OCI-LY1 (cell line): ENCODE data around the gene DPP9.
A peak's percentile ranks its signal among the peaks of the same experiment; 100 is the strongest.

Experiments used
- H2AFZ ChIP-seq: fragments of 200-600 bp; sonication (generic), shearing (Covaris generic); 2 replicates; pipeline ENCODE4 v1.6.0; 2014; ENCODE audit warnings: antibody characterized with exemption, mild to moderate bottlenecking, low read length
- H3F3A ChIP-seq: fragments of 200-600 bp; sonication (generic), shearing (Covaris generic); 2 replicates; pipeline ENCODE4 v1.6.0; 2014; ENCODE audit warnings: mild to moderate bottlenecking, antibody characterized with exemption, low read length, moderate library complexity; ENCODE audit not compliant: insufficient read depth
- H3K27ac ChIP-seq: fragments of 200-600 bp; sonication (generic); 2 replicates; pipeline ENCODE4 v1.5.1; 2014; ENCODE audit warnings: low read length, mixed run types, mild to moderate bottlenecking, low read depth; ENCODE audit not compliant: poor library complexity, severe bottlenecking
- H3K27me3 ChIP-seq: fragments of 200-600 bp; sonication (generic); 2 replicates; pipeline ENCODE4 v1.6.0; 2014; ENCODE audit warnings: antibody characterized with exemption, mild to moderate bottlenecking, low read length, moderate library complexity; ENCODE audit not compliant: insufficient read depth
- H3K36me3 ChIP-seq: fragments of 200-600 bp; sonication (generic); 2 replicates; pipeline ENCODE4 v1.6.1; 2014; ENCODE audit warnings: mild to moderate bottlenecking, antibody characterized with exemption, low read length, moderate library complexity, mixed read lengths; ENCODE audit not compliant: insufficient read depth
- H3K4me1 ChIP-seq: fragments of 200-600 bp; sonication (generic); 2 replicates; pipeline ENCODE4 v1.5.1; 2014; ENCODE audit warnings: mild to moderate bottlenecking, low read length, moderate library complexity; ENCODE audit not compliant: insufficient read depth, severe bottlenecking
- H3K4me2 ChIP-seq: fragments of 200-600 bp; sonication (generic), shearing (Covaris generic); 2 replicates; pipeline ENCODE4 v1.6.1; 2014; ENCODE audit warnings: low read length
- H3K4me3 ChIP-seq: fragments of 200-600 bp; sonication (generic); 2 replicates; pipeline ENCODE4 v1.5.1; 2014; ENCODE audit warnings: low read length, low read depth, mild to moderate bottlenecking, mixed read lengths; ENCODE audit not compliant: poor library complexity, severe bottlenecking
- H3K79me2 ChIP-seq: fragments of 200-600 bp; shearing (Covaris generic); 2 replicates; pipeline ENCODE4 v1.6.1; 2016; ENCODE audit warnings: mixed run types, low read length, mixed read lengths; ENCODE audit not compliant: insufficient read depth
- H3K9ac ChIP-seq: fragments of 200-600 bp; sonication (generic), shearing (Covaris generic); 2 replicates; pipeline ENCODE4 v1.6.1; 2014; ENCODE audit warnings: mild to moderate bottlenecking, low read length, mixed read lengths
- H3K9me2 ChIP-seq: fragments of 200-600 bp; sonication (generic), shearing (Covaris generic); 2 replicates; pipeline ENCODE4 v1.6.1; 2014; ENCODE audit warnings: low read depth, mild to moderate bottlenecking, low read length, mixed read lengths
- H3K9me3 ChIP-seq: fragments of 200-600 bp; shearing (Covaris generic); 2 replicates; pipeline ENCODE4 v1.6.1; 2014; ENCODE audit warnings: low read length, mixed read lengths
- H4K20me1 ChIP-seq: fragments of 200-600 bp; sonication (generic), shearing (Covaris generic); 2 replicates; pipeline ENCODE4 v1.6.0; 2016; ENCODE audit warnings: mild to moderate bottlenecking, low read length; ENCODE audit not compliant: insufficient read depth
- CTCF ChIP-seq: fragments of 200-600 bp; sonication (generic), shearing (Covaris generic); IDR thresholded peaks from 2 replicates; pipeline ENCODE4 v1.5.1; 2017; ENCODE audit warnings: mild to moderate bottlenecking, antibody characterized with exemption, low read length, moderate library complexity, mixed read lengths
- EZH2 ChIP-seq: fragments of 200-600 bp; sonication (generic), shearing (Covaris generic); IDR thresholded peaks from 2 replicates; pipeline ENCODE4 v1.8.0; 2017; ENCODE audit warnings: borderline replicate concordance, mixed run types, mild to moderate bottlenecking, antibody characterized with exemption, low read length, moderate library complexity, mixed read lengths

The DPP9 gene

DNA sequence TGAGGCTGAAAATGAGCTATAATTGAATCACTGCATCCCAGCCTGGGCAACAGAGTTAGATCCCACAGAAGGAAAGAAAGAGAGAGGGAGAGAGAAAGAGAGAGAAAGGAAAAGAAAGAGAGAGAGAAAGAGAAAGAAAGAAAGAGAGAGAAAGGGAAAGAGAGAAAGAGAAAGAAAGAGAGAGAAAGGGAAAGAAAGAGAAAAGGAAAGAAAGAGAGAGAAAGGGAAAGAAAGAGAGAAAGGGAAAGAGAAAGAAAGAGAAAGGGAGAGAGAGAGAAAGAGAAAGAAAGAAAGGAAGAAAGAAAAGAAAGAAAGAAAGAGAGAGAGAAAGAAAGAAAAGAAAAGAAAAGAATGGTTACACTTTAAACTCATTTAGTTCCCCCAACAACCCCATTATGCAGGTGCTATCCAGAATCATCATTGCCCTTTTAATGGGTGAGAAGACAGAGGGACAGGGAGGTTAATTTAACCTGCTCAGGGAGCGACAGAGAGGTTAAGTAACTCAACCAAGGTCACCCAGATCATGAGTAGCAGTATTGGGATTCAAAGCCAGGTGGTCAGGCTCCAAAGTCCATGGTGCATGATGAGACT, 10.2 kb upstream of the DPP9 start:
- H3K4me1 ChIP-seq: peaks cover 4% of the 10 kb centered on the region
- H3K27ac ChIP-seq: no peak overlapping the region
- H3K4me2 ChIP-seq: no peak overlapping the region
- H3K4me3 ChIP-seq: no peak overlapping the region
- H2AFZ ChIP-seq: no peak overlapping the region
- H3K9ac ChIP-seq: no peak overlapping the region
- H3K9me2 ChIP-seq: no peaks in the 10 kb centered on the region
- no peaks in the 10 kb centered on the region for H4K20me1 ChIP-seq
- no peaks in the 10 kb centered on the region for H3F3A ChIP-seq
- H3K36me3 ChIP-seq: no peaks in the 10 kb centered on the region
- no peaks in the 10 kb centered on the region for H3K27me3 ChIP-seq
- no peaks in the 10 kb centered on the region for H3K9me3 ChIP-seq
- TF ChIP-seq CTCF (no peak), EZH2 (no peak)
- H3K79me2 ChIP-seq: no peaks in the 10 kb centered on the region

- no peaks in the 10 kb centered on the region for H4K20me1 ChIP-seq
- H3K4me3 ChIP-seq: no peak overlapping the region
- no peak overlapping the region for H3K9ac ChIP-seq
- H3K4me1 ChIP-seq: peaks cover 4% of the 10 kb centered on the region
- no peaks in the 10 kb centered on the region for H3K9me2 ChIP-seq
- peak overlapping the region; percentile 34; the same call in 1 of the 2 replicates for H3K4me2 ChIP-seq
- TF ChIP-seq CTCF: peak; percentile 82
- TF ChIP-seq EZH2: no peak
- no peaks in the 10 kb centered on the region for H3F3A ChIP-seq
- H3K9me3 ChIP-seq: no peaks in the 10 kb centered on the region
- H3K27ac ChIP-seq: no peak overlapping the region
- no peaks in the 10 kb centered on the region for H3K36me3 ChIP-seq
- no peaks in the 10 kb centered on the region for H3K79me2 ChIP-seq
- no peaks in the 10 kb centered on the region for H3K27me3 ChIP-seq
- no peak overlapping the region for H2AFZ ChIP-seq
Observed at GRCh38 chr19:4732680-4733114, 9.1 kb upstream of the DPP9 start.

GRCh38 chr19:4730740-4731171, 7.1 kb upstream of the DPP9 start:
- H4K20me1 ChIP-seq: no peaks in the 10 kb centered on the region
- no peak overlapping the region for H3K4me3 ChIP-seq
- H3K9ac ChIP-seq: no peak overlapping the region
- TF ChIP-seq CTCF (peak; percentile 52), EZH2 (no peak)
- H3F3A ChIP-seq: no peaks in the 10 kb centered on the region
- no peak overlapping the region for H3K4me2 ChIP-seq
- H3K36me3 ChIP-seq: no peaks in the 10 kb centered on the region
- H2AFZ ChIP-seq: no peak overlapping the region
- H3K27me3 ChIP-seq: no peaks in the 10 kb centered on the region
- H3K79me2 ChIP-seq: no peaks in the 10 kb centered on the region
- peaks cover 4% of the 10 kb centered on the region for H3K4me1 ChIP-seq
- no peaks in the 10 kb centered on the region for H3K9me3 ChIP-seq
- H3K27ac ChIP-seq: no peak overlapping the region
- H3K9me2 ChIP-seq: no peaks in the 10 kb centered on the region
